COLO668 (cell line): Measurements from ENCODE around the gene NINJ2.

ENCODE experiments used
- DNase-seq: peaks from one replicate; lab custom pipeline; 2025; ENCODE audit not compliant: unreplicated experiment; lab: John Stamatoyannopoulos, UW

NINJ2 gene

DNA sequence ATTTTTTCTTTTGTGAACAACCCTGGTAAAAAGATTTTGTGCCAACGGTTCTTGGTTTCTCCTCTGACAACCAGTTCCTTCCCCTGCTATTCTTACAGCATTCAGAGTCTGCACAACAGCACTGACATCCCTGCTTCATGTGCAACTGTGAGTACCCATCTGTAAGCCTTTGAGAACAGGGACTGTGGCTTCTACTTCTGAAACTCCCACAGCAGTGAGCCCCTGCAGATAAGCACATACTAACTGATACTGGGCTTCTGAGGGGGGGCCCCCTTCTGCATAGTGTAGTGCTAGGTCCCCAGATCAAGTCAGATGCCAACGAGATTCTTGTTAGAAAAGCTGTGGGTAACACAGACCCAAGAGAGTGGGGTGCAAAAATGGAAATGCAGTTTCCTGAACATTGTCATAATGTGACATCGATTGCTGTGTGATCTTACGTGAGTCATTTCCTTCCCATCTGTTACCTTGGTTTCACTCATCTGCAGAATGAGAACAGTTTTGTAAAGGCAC, 11.1 kb upstream of the NINJ2 start:
- DNase-seq, result no peak

DNA sequence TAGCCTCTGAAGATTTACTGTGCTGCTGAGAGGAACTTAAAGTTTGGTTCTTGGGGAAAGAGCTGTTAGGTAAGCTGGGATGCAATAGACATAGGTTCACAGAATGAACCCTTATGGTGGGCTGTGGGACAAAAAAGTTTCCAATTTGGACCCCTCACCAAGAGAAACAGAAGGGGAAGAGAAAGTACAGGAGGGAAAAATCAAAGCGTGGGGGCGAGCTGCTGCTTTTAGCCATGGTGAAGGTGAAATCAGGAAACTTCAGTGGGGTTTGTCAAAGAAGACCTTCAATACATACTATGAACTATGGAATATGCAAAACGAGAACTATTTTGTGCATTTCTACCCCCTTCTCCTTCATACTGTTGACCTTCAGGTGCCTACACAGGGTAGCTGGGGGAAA, 10.6 kb upstream of the NINJ2 start:
- no peak for DNase-seq

DNA sequence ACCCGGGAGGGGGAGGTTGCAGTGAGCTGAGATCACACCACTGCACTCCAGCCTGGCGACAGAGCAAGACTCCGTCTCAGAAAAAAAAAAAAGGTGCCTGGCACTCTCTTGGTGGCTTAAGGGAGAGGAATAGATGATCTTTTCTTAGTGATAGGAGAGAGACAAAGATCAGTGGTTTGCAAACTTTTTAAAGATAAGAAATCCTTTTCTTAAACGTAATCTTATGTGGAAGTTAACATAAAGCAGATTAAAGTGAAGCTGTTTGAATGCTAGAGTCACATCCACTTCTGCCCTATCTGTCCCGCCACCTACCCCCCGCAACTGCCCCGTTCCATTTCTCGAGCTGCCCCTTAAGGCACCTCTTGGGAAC, 6.3 kb upstream of the NINJ2 start:
- DNase-seq, result no peak

DNA sequence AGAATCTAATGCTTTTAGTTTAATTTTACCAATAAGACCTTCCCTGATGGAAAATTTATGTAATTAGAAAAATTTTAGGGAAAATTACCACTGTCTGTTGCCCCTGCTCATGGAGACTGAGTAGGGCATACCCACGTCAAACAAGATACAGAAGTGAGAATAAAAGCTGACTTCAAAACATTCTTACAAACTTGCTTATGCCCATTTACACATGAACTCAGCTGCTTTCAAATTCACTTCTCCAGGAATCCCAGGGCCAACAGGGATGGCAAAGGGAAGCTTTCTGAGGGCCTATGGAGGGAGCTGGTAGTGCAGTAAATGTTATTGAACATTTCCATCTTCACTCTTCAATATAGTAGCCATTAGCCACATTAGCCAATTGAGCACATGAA, 4.8 kb upstream of the NINJ2 start:
- DNase-seq, result no peak

DNA sequence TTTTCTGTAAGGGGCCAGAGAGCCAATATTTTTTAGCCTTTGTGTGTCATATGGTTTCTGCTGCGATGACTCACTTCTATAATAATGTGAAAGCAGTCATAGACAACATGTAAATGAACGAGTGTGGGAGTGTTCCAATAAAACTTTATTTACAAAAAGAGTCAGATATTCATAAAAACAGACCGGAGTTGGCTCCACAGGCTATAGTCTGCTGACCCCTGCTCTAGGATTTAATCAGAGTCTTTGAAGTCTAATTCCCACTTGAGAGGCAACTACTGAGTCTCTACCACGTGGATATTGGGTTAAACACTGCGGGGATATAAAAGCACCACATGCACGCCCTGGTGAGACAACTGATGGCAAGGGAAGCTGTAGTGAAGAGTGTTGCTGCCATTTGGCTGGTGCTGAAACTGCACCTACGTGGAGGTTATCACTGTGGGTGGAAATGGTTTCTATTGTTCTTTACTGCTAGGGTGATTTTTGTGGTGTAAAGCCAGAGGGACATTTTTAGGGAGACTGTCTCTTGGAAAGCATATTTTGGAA, 3.6 kb upstream of the NINJ2 start:
- no peak for DNase-seq

DNA sequence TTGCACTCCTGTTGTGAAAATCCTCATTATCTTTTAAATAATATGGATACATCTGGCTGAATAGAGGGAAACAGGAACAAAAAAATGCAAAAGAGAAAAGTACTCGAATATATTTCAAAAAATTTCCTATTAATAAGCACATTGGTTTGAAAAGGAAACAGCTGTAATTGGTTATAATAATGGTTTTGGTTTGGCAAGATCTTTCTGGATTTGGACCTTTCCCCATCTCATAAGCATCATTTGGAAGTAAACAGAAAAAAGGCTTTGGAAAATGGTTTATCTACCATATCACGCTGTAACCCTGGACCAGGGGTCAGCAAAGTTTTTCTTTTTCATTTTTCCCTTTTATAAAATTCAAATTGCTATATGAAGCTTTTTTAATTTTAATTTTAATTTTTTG, 2.8 kb upstream of the NINJ2 start:
- no peak for DNase-seq

DNA sequence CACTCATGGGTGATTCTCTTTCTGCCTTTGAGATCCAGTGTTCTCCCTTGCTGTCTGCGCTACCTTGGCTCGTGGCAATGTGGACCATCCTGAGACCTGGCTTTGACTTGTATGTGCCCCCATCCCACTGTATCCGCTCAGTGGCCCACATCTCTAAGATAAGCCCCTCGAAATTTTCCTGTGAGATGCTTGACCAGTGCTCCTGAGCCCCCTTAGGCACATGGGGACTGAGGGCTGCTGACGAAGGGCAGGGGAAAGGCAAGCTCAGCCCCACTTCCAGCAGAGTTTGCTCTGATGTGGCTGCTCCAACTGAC, 1.5 kb upstream of the NINJ2 start:
- no peak for DNase-seq

DNA sequence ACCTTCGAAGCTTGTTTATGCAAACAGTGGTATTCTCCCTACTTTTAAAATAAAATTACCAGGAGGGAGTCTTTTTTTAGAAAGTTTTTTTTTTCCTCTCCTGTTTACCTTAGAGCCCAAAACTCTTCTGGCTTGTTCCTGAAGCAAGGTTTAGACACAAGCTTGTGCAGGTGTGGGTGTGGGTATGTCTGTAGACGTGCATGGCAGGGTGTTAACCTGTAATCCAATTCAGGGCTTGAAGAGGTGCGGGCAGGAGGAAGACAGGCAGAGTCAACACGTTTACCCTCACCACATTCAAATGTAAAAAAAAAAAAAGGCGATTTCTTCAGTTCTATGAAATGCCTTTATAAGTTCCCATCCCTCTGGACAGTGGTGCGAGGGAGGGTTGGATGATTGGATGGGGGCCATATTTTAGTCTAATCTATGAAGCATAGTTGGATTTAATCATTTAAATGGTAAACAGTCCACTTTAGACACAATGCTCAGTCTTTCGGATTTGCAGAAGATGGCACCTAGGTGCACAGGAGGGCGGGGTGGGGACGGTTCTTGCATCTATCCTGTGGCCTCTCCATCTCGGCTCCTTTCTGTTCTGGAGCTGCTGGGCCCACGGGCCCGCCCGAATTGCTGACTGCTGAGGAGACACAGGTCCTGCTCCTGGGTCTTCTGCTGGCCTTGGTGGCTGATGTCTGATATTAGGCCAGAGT, 982 bp upstream of the NINJ2 start:
- no peak for DNase-seq

DNA sequence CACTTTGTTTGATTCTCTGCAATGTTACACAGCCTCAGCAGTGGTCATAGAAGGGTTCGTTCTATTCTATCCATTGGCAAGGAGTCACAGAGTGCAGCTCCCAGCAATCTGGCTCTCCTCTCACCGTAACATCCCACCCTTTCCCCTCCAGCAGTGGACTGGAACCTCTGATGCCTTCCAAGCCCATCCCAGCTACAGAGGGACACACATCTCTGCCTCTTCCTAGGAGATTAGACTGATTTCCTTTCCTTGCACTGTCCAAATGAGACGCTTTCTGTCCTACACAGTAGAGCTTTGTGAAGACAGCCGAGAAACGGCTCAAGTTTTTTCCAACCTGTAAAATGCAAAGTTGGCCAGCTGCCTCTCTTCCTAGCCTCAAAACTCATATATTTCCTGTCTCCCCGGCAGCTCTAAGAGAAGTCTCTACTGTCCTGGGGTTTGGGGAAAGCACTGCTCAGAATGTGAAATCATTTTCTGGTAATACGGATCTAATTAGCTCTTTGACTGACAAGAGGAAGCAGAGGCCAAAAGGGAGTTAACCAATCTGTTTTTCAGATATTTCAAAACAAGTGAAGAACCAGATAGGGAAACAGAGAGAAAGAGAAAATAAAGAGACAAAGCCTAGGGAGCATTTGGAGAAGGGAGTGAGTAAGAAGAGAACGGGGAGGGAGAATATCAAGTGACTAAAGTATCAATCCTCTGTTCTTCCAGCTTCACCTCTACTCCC, 516 bp downstream of the NINJ2 start:
- DNase-seq, result no peak

DNA sequence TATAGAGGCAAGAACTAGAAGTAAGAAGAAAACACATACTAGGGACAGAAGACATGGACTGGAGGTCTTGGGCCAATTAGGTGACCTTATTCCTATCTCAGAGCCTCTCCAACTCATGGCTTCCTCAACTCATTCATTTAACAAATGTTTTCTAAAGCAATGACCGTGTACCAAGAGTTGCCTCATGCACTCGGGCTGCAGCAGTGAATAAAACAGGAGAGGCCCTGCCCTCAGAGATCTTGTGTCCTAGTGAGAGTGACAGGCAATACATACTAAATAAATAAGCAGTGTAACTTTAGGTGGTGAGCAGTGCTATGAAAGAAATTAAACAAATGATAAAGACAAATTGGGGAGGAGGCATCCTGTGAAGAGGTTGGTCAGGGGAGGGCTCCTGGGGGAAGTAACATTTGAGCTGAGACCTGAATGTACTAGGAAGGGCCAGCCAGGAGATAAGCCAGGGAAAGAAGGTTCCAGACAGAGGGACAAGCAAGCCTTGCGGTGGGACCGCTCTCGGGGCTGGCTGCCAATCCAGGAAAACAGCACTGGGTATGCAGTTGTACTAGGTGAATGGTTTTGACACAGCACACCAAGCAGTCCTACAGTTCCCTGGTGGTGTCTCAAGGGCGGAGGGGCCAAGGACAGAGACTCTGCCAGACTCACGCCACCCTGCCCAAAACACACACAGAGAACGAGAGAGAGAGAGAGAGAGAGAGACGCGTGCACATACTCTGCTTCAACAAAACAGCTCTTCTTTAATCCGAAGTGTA, 1.3 kb downstream of the NINJ2 start:
- DNase-seq, result no peak

DNA sequence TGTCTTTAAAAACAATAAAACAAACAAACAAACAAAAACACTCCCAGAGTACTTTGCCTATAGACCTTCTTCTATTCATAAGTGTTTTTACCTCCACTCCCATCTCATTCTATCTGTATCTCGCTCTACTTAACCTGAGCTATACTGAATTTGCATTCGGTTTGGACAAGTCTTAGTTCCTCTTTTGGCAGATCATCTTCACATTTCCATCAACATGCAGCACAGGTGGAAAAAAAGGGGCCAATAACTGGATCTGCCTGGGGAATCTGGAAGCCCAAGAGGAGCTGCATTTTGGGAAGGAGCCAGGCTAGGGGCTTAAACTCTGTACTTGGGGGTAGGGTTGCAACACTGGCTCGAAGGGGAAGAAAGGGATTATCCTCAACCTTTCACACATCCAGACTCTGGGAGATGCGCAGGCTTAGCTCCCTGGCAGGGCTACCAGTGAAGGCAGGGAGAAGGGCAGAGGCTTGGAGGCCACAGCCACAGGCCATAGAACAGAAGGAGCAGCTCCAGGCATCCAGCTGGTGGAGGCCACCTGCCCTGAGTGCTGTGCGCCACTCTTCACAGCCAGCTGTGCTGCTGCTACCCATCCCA, 4.1 kb downstream of the NINJ2 start:
- DNase-seq, result no peak

DNA sequence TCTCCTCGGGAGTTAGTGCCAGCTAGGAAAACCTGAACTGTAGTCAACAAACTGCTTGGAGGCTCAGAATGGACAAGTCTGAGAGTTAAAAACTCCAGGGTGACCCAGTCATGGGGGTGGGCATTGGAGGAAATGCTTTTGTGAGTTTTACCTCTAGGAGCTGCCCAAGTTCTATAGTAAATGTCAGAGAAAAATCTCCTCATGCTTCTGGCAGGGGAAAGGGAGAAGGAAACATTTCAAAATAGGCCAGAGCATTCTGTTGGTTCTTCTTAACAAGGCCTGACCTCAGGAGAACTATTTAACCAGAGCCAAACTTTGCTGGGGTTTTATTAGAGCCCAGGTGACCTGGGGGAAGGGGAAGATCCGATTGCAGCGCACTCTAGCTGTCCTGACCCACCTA, 12.3 kb downstream of the NINJ2 start:
- no peak for DNase-seq

DNA sequence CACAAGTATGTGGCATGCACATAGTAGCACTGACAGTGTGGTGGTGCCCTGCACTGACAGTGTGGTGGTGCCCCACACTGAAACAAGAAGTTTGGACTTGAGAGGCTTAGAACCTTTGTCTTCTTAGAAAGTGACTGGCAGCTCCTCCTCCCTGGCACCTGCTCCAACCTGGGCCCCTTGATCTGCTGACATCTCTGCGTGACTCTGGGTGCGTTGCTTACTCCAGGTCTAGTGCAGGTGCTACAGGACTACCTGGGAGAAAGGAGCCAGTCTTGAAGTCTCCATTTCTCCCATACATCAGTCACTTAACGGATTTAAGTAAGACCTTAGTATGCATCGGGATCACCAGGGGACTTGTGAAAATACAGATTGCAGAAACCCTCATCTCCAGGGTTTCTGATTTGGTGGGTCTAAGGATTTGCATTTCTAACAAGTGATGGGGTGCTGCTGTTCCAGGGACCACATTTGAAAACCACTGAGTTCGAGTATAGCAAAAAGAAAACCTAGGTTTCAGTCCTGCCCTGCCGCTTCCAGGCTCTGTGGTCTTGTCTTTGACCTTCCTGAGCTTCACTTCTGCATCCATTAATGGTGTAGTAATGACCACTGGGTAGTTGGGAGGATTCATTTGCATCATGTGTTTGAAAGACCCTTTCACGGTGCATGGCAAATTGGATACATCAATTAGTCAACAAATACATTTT, 15.7 kb downstream of the NINJ2 start:
- no peak for DNase-seq

DNA sequence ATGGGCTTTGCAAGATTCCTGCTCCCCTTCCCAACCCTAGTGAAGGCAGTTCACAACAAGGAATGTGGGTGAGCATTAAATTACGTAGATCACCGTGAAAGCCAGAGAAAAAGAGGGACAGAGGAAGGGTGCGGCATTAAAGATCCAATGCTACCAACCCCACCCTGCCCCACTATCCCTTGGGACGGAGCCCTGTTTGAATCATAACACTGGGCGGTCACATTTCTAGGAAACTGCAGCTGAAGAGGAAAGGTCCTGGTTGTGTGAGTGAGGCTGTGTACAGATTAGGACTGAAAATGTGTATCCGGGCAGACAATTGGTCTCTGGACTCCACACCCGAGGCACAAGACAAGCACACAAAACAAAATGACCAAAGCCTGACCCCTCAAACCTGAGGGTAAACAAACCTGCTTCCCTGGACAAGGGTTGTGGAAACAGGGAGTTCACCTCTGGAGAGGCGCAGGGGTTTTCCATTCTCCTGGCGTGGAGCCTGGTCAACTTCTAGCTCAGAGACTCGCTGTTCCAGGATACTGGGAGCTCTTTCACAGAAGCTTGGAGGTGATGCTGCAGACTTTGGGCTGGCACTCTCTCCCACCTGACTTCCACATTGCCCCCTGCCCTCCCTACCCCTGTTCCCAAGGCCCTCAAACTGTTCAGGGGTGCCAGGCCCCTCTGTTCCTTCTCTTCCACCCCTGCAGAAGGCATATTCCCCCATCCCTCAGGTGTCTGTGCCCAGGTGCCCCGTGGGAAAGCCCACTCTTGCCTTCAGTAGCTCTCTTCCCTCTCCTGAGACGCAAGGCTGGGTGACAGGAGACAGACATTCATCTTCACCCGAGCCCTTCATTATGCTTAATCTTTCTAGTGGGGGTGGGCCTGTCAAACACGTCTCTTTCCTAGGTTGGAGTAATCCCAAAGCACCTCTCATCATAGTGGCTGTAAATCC, 16.5 kb downstream of the NINJ2 start:
- no peak for DNase-seq

DNA sequence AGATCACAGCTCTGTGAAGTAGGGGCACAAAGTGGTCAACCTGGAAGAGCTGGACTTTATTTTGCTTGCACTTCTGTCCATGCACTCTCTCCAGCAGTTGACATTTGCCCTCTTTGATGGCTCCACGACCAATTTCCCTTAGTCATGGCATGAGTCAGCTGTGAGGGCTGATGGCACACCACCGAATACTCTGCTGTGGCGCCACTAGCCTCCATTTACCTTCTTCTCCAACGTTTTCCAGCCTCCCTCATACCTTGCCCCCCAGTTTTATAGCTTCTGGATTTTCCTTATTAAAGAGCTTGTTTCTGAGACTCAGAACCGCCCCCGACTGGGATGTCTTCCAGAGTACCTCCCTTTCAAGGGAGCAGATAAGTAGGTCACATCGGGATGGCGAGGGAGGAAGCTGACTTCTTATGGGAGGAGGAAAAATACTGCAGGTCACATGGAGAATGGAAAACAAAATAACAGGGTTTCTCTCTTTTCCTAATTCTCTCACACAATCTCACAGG, 17.6 kb downstream of the NINJ2 start:
- no peak for DNase-seq

DNA sequence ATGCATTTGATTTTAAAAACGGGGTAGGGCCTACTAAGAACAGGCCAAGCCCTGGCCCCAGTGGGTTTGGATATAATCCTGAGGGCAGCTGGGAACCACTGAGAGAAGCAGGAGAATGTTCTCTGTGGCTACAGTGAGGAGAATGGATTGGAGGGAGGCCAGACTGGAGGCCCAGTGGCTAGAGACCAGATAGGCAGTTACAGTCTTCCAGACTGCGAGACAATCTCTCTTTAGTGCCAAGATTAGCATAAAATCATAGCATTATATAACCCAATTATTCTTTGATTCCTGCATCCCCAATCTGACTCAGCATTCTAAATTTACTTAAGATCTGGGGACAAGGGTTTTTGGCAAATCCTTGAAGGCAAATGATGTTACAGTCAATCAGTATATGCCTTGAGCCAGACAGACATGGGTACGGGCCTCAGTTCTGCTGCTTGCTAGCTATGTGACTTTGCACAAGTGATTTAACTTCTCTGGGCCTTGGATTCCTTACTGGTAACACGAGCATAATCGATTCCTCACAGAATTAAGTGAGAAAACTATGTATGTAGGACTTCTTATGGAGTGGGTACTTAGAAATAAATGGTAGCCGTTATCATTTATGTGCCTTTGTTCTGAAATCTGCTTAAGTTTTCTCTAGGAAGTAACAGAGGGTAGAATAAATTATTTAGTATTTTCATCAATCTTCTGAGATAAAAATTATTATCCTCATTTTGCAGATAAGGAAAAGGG, 18.3 kb downstream of the NINJ2 start:
- DNase-seq, result no peak

DNA sequence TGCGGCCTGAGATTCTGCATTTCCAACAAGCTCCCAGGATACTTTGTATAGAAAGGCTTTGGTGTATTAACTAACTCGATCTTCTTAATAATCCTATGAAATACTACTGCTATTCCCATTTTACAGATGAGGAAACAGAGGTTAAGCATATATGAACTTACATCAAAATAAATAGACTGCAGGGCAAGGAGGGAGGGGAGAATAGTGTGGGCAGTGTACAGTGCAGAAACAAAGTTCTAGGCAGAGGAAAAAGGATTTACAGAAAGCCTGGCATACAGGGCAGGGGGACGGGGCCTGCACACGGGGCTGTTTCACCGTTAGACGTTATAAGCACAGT, 19.0 kb downstream of the NINJ2 start:
- DNase-seq, result no peak

DNA sequence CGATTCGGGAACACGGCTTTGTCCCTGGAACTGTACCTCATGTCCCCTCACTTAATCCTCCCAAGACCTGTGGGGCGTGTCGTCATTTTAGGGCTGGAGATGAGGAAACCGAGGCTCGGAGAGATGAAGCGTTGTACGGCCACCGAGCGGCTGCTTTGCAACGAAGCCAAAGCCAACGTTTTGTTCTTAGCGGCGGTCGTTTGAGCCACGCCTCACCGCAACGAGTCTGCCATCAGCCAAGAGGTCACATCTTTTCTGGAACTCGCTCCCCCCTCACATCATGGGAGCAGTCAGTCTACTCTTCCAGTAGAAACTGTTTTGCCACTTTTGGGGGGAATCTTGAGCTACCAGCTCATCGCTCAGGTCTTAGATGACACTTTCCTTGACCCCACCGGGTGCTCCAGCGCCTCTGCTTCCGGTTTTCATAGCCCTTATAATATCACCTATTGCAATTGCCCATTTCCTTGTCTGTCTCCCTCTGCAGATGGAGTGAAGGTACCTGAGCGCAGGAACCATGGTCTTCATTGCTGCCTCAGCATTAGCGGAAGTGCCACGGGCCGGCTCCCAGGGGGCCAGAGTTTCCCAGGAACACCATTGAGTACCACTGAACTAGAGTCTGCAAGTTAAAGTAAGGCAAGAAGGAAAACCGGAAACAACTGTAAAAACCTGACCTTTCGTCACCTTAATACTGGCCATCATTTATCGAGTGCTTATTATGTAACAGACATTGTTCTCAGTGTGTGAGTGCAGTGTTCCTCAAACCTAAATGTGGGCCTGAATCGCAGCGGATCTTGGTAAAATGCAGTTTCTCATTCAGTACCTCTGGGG, 19.6 kb downstream of the NINJ2 start:
- peak; percentile 56 for DNase-seq
